Karpas-422 (cell line): ENCODE results near the gene SORCS2. TPM values are rescaled to one million over a fixed set of nuclear protein-coding genes. Genes with fewer than 3 reads are reported as not detected.

ENCODE experiments used
- DNase-seq: peaks from one replicate; pipeline ENCODE4 v3.0.0-alpha.2; 2015
- H2AFZ ChIP-seq: fragments of 200-600 bp; sonication (generic); 2 replicates; pipeline ENCODE4 v1.6.1; 2014; ENCODE audit warnings: antibody characterized with exemption, low read length, mixed read lengths
- H3K27ac ChIP-seq: fragments of 200-600 bp; sonication (generic); 2 replicates; pipeline ENCODE4 v1.5.1; 2014; ENCODE audit warnings: mild to moderate bottlenecking, low read length, moderate library complexity
- H3K27me3 ChIP-seq: fragments of 200-600 bp; sonication (generic); 2 replicates; pipeline ENCODE4 v1.6.1; 2014; ENCODE audit warnings: low read length, mixed read lengths
- H3K36me3 ChIP-seq: fragments of 200-600 bp; sonication (generic); 2 replicates; pipeline ENCODE4 v1.6.1; 2014; ENCODE audit warnings: low read length, mixed read lengths; ENCODE audit not compliant: insufficient read depth
- H3K4me1 ChIP-seq: fragments of 200-600 bp; sonication (generic); 2 replicates; pipeline ENCODE4 v1.6.1; 2014; ENCODE audit warnings: mild to moderate bottlenecking, low read length, mixed read lengths
- H3K4me2 ChIP-seq: fragments of 200-600 bp; sonication (generic); 2 replicates; pipeline ENCODE4 v1.6.1; 2014; ENCODE audit warnings: low read length, low read depth, mild to moderate bottlenecking; ENCODE audit not compliant: poor library complexity, severe bottlenecking
- H3K4me3 ChIP-seq: fragments of 200-600 bp; sonication (generic); 2 replicates; pipeline ENCODE4 v1.5.1; 2014; ENCODE audit warnings: mild to moderate bottlenecking, antibody characterized with exemption, low read length, mixed read lengths
- H3K79me2 ChIP-seq: fragments of 200-600 bp; sonication (generic); 2 replicates; pipeline ENCODE4 v1.6.1; 2014; ENCODE audit warnings: mild to moderate bottlenecking, low read length, mixed read lengths
- H3K9ac ChIP-seq: fragments of 200-600 bp; sonication (generic); 2 replicates; pipeline ENCODE4 v1.6.0; 2014; ENCODE audit warnings: low read length
- H3K9me2 ChIP-seq: fragments of 200-600 bp; sonication (generic), shearing (Covaris generic); replicated peaks from 2 replicates; pipeline ENCODE4 v1.6.0; 2014; ENCODE audit warnings: mild to moderate bottlenecking, low read length, moderate library complexity; ENCODE audit not compliant: insufficient read depth
- H3K9me3 ChIP-seq: fragments of 300-700, 200-600 bp; sonication (generic); 2 replicates; pipeline ENCODE4 v1.6.1; 2014; ENCODE audit warnings: low read length, mixed read lengths
- H4K20me1 ChIP-seq: fragments of 200-600 bp; sonication (generic); 2 replicates; pipeline ENCODE4 v1.6.1; 2014; ENCODE audit warnings: mild to moderate bottlenecking, antibody characterized with exemption, low read length, low read depth; ENCODE audit not compliant: insufficient read depth
- total RNA-seq: library from RNA; depleted of rRNA; stranded (reverse); fragments of >200 nt; shearing (Covaris generic); gene quantifications from 2 replicates; pipeline ENCODE4 v1.2.3, GENCODE V29; 2014; ENCODE audit warnings: low replicate concordance

The SORCS2 gene
- total RNA-seq, 1 experiment from 2014 or later, result not detected

DNA sequence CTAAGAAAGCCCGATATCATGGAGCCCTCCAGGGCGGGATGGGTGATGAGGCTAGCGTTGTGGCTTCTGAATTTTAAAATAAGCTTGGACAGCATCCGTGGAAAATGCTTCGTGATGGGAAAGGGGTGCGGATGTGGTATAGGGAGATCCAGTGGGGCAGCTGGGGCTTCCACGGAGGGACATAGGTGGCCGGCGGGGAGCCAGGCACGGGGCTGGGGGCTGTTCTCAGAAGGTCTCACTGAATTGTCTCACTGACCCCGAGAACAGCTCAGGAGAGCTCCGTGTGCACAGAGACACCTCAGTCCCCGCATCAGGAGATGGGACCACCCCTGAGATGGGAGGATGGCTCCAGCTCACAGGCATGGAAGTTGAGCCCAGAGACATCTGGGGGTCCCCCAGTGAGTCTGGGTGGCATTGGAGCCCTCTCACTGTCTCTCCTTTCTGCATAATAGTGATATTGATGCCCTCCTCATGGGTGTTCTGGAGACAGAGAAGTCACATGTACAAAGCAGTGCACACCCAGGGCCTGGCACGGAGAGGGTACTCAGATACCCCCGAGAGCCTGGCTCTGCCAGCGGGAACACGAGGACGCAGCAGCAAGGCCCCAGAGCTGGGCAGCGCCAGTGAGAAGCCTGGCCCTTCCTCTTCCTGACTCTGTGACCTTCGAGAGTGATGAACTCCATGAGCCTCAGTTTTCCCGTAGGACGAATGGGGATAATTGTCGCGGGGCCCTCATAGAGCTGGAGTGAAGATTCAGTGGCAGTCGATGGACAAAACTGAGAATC is 313.0 kb downstream of the SORCS2 start:
- Histone ChIP-seq H2AFZ (no peak overlapping the region), H3K9ac (no peak overlapping the region), H3K27ac (no peak overlapping the region), H3K4me3 (no peak overlapping the region), H3K4me1 (no peaks in the 10 kb centered on the region), H3K9me3 (no peaks in the 10 kb centered on the region), H3K79me2 (no peaks in the 10 kb centered on the region), H4K20me1 (no peaks in the 10 kb centered on the region), H3K4me2 (no peak overlapping the region), H3K9me2 (no peaks in the 10 kb centered on the region), H3K27me3 (no peaks in the 10 kb centered on the region), H3K36me3 (no peaks in the 10 kb centered on the region)
- no peak for DNase-seq

GRCh38 chr4:7506119-7506518 is 313.8 kb downstream of the SORCS2 start:
- no peak for DNase-seq
- no peaks in the 10 kb centered on the region for H3K4me1 ChIP-seq
- no peak overlapping the region for H3K4me3 ChIP-seq
- no peaks in the 10 kb centered on the region for H3K9me3 ChIP-seq
- H3K4me2 ChIP-seq, result no peak overlapping the region
- no peaks in the 10 kb centered on the region for H3K27me3 ChIP-seq
- H3K9ac ChIP-seq, result no peak overlapping the region
- H3K9me2 ChIP-seq, result no peaks in the 10 kb centered on the region
- no peaks in the 10 kb centered on the region for H3K79me2 ChIP-seq
- H3K36me3 ChIP-seq, result no peaks in the 10 kb centered on the region
- H2AFZ ChIP-seq, result no peak overlapping the region
- no peaks in the 10 kb centered on the region for H4K20me1 ChIP-seq
- no peak overlapping the region for H3K27ac ChIP-seq

DNA sequence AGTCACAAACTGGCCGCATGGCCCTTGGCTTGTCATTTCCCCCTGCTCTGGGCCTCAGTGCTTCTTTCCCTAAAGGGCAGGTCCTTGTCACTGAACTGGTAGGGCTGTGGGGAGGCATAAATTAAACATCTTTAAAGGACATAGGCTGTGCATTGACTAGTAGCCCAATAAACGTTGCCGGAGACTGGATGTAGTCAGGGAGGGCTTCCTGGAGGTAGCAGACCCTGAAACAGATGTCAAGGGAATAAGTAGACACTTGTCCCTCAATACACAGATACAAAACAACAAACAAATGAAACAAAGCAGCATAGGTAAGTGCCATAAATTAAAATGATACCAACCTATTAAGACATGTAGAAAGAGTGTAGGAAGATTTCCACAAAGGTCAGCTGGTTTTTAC is 314.2 kb downstream of the SORCS2 start:
- no peaks in the 10 kb centered on the region for H3K4me1 ChIP-seq

GRCh38 chr4:7507381-7507780 is 315.0 kb downstream of the SORCS2 start:
- H3K4me3 ChIP-seq, result no peak overlapping the region
- H3K9ac ChIP-seq, result no peak overlapping the region
- no peak overlapping the region for H3K27ac ChIP-seq
- H4K20me1 ChIP-seq, result no peaks in the 10 kb centered on the region
- no peak overlapping the region for H3K4me2 ChIP-seq
- H3K9me2 ChIP-seq, result no peaks in the 10 kb centered on the region
- no peaks in the 10 kb centered on the region for H3K4me1 ChIP-seq
- H3K79me2 ChIP-seq, result no peaks in the 10 kb centered on the region
- no peaks in the 10 kb centered on the region for H3K27me3 ChIP-seq
- H3K9me3 ChIP-seq, result no peaks in the 10 kb centered on the region
- no peak for DNase-seq
- no peaks in the 10 kb centered on the region for H3K36me3 ChIP-seq
- no peak overlapping the region for H2AFZ ChIP-seq

More for the DNA sequence above, 314.2 kb downstream of the SORCS2 start:
- H3K36me3 ChIP-seq, result no peaks in the 10 kb centered on the region
- H3K27ac ChIP-seq, result no peak overlapping the region
- no peaks in the 10 kb centered on the region for H3K9me3 ChIP-seq
- no peak overlapping the region for H3K4me2 ChIP-seq
- H3K79me2 ChIP-seq, result no peaks in the 10 kb centered on the region
- no peaks in the 10 kb centered on the region for H4K20me1 ChIP-seq
- no peaks in the 10 kb centered on the region for H3K27me3 ChIP-seq
- DNase-seq, result no peak
- H3K9ac ChIP-seq, result no peak overlapping the region
- H3K4me3 ChIP-seq, result no peak overlapping the region
- H3K9me2 ChIP-seq, result no peaks in the 10 kb centered on the region
- no peak overlapping the region for H2AFZ ChIP-seq

DNA sequence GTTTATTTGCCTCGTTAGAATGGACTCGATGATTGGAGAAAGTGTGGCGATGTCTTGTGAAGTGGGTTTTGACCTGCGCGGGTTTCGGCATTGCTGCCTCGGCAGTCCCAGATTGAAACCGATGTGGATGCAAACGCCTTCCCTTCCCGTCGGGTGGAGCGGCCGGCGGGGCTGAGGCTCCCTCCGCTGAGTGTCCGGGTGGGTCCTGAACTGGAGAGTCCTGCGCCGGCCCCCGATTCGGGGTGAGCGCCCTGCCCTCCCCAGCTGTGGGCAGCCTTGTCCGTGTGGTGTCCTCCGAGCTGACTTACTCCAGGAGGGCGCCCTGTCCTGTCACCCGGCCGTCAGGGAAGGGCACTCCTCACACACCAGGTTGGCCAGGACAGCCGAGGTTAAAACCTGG is 317.7 kb downstream of the SORCS2 start:
- DNase-seq, result no peak
- no peaks in the 10 kb centered on the region for H3K4me1 ChIP-seq
- no peak overlapping the region for H3K4me3 ChIP-seq
- H3K9ac ChIP-seq, result no peak overlapping the region
- no peak overlapping the region for H3K27ac ChIP-seq
- H3K9me3 ChIP-seq, result no peaks in the 10 kb centered on the region
- no peak overlapping the region for H3K4me2 ChIP-seq
- no peaks in the 10 kb centered on the region for H3K9me2 ChIP-seq
- H3K36me3 ChIP-seq, result no peaks in the 10 kb centered on the region
- H4K20me1 ChIP-seq, result no peaks in the 10 kb centered on the region
- no peaks in the 10 kb centered on the region for H3K27me3 ChIP-seq
- H2AFZ ChIP-seq, result no peak overlapping the region
- H3K79me2 ChIP-seq, result no peaks in the 10 kb centered on the region

DNA sequence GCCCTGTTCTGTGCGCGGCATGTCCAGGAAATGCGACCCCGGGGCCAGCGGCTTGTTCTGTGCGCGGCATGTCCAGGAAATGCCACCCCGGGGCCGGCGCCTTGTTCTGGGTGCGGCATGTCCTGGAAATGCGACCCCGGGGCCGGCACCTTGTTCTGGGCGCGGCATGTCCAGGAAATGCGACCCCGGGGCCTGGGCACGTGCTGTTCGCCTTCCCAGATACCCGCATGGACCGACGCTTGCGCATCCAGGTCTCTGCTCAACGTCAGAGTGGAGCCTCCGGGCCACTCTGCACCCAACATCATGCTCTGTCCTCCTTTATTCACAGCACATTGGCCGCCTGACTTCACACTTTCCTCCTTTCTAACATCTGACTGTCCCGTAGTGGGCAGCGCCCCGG is 318.2 kb downstream of the SORCS2 start:
- Histone ChIP-seq H3K36me3 (no peaks in the 10 kb centered on the region), H3K27me3 (no peaks in the 10 kb centered on the region), H4K20me1 (no peaks in the 10 kb centered on the region), H3K79me2 (no peaks in the 10 kb centered on the region), H3K9me2 (no peaks in the 10 kb centered on the region), H3K4me2 (no peak overlapping the region), H3K9ac (no peak overlapping the region), H3K4me3 (no peak overlapping the region), H3K9me3 (no peaks in the 10 kb centered on the region), H2AFZ (no peak overlapping the region), H3K27ac (no peak overlapping the region), H3K4me1 (no peaks in the 10 kb centered on the region)
- DNase-seq, result no peak

DNA sequence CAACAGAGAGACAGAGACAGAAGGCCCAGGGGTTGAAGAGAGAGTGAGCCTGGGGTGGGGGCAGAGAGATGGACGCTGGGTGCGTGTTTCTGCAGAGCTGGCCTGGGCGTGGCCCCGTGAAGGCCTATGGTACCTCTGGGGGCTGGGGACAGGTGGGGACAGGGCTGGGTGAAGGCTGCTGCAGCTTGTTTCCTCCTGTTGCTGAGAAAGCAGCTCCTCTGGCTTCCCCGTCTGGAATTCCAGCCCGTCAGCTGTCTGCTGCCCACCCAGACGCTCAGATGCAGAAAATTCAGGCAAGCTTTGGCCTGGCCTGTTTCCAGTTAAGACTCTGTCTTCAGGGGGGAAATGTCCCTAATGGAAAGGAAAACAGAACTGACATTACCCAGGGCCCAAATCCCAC is 319.2 kb downstream of the SORCS2 start:
- H3K27me3 ChIP-seq, result no peaks in the 10 kb centered on the region
- no peak overlapping the region for H3K4me2 ChIP-seq
- H3K4me1 ChIP-seq, result no peaks in the 10 kb centered on the region
- no peaks in the 10 kb centered on the region for H3K9me3 ChIP-seq
- H3K36me3 ChIP-seq, result no peaks in the 10 kb centered on the region
- H3K27ac ChIP-seq, result no peak overlapping the region
- no peak overlapping the region for H3K9ac ChIP-seq
- no peaks in the 10 kb centered on the region for H4K20me1 ChIP-seq
- DNase-seq, result no peak
- H2AFZ ChIP-seq, result no peak overlapping the region
- H3K79me2 ChIP-seq, result no peaks in the 10 kb centered on the region
- H3K9me2 ChIP-seq, result no peaks in the 10 kb centered on the region
- H3K4me3 ChIP-seq, result no peak overlapping the region

DNA sequence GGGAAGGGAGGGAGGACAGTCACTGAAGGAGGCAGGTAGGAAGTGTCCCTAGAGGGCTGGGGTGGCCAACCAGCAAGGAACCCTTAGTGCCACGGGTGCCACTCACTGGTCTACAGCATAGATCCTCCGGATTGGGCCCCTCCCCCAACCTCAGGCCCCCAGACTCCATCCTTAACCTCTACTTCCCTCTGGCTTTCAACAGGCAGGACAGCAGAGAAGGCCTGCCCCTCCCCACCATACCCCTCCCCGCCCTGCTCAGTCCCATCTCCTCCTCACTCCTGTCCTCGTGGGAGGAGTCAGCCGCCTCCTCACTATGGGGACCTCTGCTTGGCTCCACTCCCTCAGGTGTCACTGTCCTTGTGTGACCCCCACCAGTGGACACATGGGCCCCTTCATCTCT is 320.1 kb downstream of the SORCS2 start:
- Histone ChIP-seq H3K27me3 (no peaks in the 10 kb centered on the region), H2AFZ (no peak overlapping the region)

More for the DNA sequence above, 320.1 kb downstream of the SORCS2 start:
- Histone ChIP-seq H3K4me3 (no peak overlapping the region), H3K27ac (no peak overlapping the region), H3K36me3 (no peaks in the 10 kb centered on the region), H3K79me2 (no peaks in the 10 kb centered on the region), H4K20me1 (no peaks in the 10 kb centered on the region), H3K9me2 (no peaks in the 10 kb centered on the region), H3K9me3 (no peaks in the 10 kb centered on the region), H3K9ac (no peak overlapping the region), H3K4me1 (no peaks in the 10 kb centered on the region), H3K4me2 (no peak overlapping the region)
- DNase-seq, result no peak
